H1 (cell line): Measurements from ENCODE around the gene ZNF681. TPM values are rescaled to one million over a fixed set of nuclear protein-coding genes. Genes with fewer than 3 reads are reported as not detected.

Experiments
- CTCF ChIA-PET: fragments of 300-600 bp; sonication (Branson Sonifier 250); formaldehyde crosslinking; loops from one replicate; lab custom pipeline; 2021; ENCODE audit not compliant: partially characterized antibody; lab: Charles Lee
- POLR2A ChIA-PET: fragments of 300-600 bp; sonication (Branson Sonifier 250); formaldehyde crosslinking; loops from one replicate; lab custom pipeline; 2021; ENCODE audit warnings: inconsistent platforms; ENCODE audit not compliant: partially characterized antibody; lab: Charles Lee
- DNase-seq, 2 experiments: peaks; one replicate each; pipeline versions ENCODE4 v3.0.0 to v3.0.0-alpha.2; 2010 to 2022; ENCODE audit warnings: low spot score in 2 of 2, low read depth in 1 of 2, mixed read lengths in 1 of 2
- FAIRE-seq: peaks from 2 replicates; lab custom pipeline; 2011; peaks lifted over from hg19 to GRCh38; lab: Jason Lieb, UNC
- H2AFZ ChIP-seq: 2 replicates; pipeline ENCODE4 v1.8.1; 2012; ENCODE audit warnings: low read length, inconsistent platforms
- H2AK5ac ChIP-seq: 2 replicates; pipeline ENCODE4 v1.6.1; 2013; ENCODE audit warnings: low read depth, low read length
- H2BK120ac ChIP-seq: replicated peaks from 2 replicates; pipeline ENCODE3; 2013; ENCODE audit warnings: low read depth, low read length, inconsistent platforms
- H2BK12ac ChIP-seq: 2 replicates; pipeline ENCODE4 v1.6.1; 2013; ENCODE audit warnings: low read depth, low read length
- H2BK15ac ChIP-seq: 2 replicates; pipeline ENCODE4 v1.6.1; 2013; ENCODE audit warnings: low read length
- H2BK20ac ChIP-seq: 2 replicates; pipeline ENCODE4 v1.6.1; 2013; ENCODE audit warnings: low read length
- H2BK5ac ChIP-seq: 2 replicates; pipeline ENCODE4 v1.6.1; 2013; ENCODE audit warnings: low read depth, low read length
- H3K14ac ChIP-seq: 2 replicates; pipeline ENCODE4 v1.6.1; 2013; ENCODE audit warnings: inconsistent platforms; ENCODE audit not compliant: insufficient read length
- H3K18ac ChIP-seq: 2 replicates; pipeline ENCODE4 v1.6.1; 2013; ENCODE audit warnings: low read length; ENCODE audit errors: extremely low read depth
- H3K23ac ChIP-seq: 2 replicates; pipeline ENCODE4 v1.6.1; 2013; ENCODE audit warnings: inconsistent platforms; ENCODE audit not compliant: insufficient read length
- H3K23me2 ChIP-seq: 2 replicates; pipeline ENCODE4 v1.6.1; 2013; ENCODE audit warnings: low read depth, low read length
- H3K27ac ChIP-seq: 2 replicates; pipeline ENCODE4 v1.6.1; 2011; ENCODE audit warnings: low read depth, low read length, inconsistent platforms
- H3K27me3 ChIP-seq, 4 experiments: replicated peaks in 1 of 4; 1 replicate in 1 of 4; 2 replicates in 3 of 4; pipeline versions ENCODE4 v1.6.1 to v1.8.1; 2011 to 2013; ENCODE audit warnings: low read length in 3 of 4, mild to moderate bottlenecking in 3 of 4, inconsistent platforms in 2 of 4, mixed read lengths in 2 of 4, moderate library complexity in 1 of 4; ENCODE audit not compliant: control insufficient read depth in 3 of 4, insufficient read depth in 3 of 4; ENCODE audit errors: extremely low read depth in 1 of 4
- H3K36me3 ChIP-seq, 4 experiments: 2 replicates each; pipeline versions ENCODE4 v1.6.1 to v1.8.1; 2011 to 2013; ENCODE audit warnings: mild to moderate bottlenecking in 4 of 4, low read length in 3 of 4, moderate library complexity in 2 of 4, control low read depth in 1 of 4, inconsistent platforms in 1 of 4; ENCODE audit not compliant: insufficient read depth in 4 of 4, control insufficient read depth in 2 of 4
- H3K4ac ChIP-seq: replicated peaks from 2 replicates; pipeline ENCODE3; 2013; ENCODE audit warnings: low read length, low read depth, mixed read lengths, inconsistent platforms; ENCODE audit not compliant: insufficient read length
- H3K4me1 ChIP-seq, 4 experiments: replicated peaks in 1 of 4; 1 replicate in 1 of 4; 2 replicates in 3 of 4; pipeline versions ENCODE4 v1.6.1 to v1.8.1; 2011 to 2013; ENCODE audit warnings: low read length in 3 of 4, inconsistent platforms in 2 of 4, mixed read lengths in 1 of 4; ENCODE audit not compliant: insufficient read depth in 4 of 4, control insufficient read depth in 3 of 4
- H3K4me2 ChIP-seq, 2 experiments: 2 replicates each; pipeline versions ENCODE4 v1.6.1 to v1.8.1; 2011 to 2013; ENCODE audit warnings: low read depth in 2 of 2, low read length in 2 of 2, control low read depth in 1 of 2, inconsistent platforms in 1 of 2, mild to moderate bottlenecking in 1 of 2; ENCODE audit not compliant: insufficient read depth in 1 of 2
- H3K4me3 ChIP-seq, 4 experiments: fragments of 200-600, 300-600 bp in 1 of 4; sonication (generic), shearing (Covaris generic), sonication (Bioruptor Twin) in 1 of 4; 2 replicates each; pipeline versions ENCODE4 v1.5.1 to v1.8.1; 2011 to 2016; ENCODE audit warnings: low read length in 4 of 4, low read depth in 3 of 4, control low read depth in 2 of 4, inconsistent platforms in 2 of 4, mild to moderate bottlenecking in 2 of 4, mixed read lengths in 1 of 4, moderate library complexity in 1 of 4; ENCODE audit not compliant: insufficient read depth in 2 of 4; ENCODE audit errors: extremely low read depth in 1 of 4
- H3K56ac ChIP-seq: replicated peaks from 2 replicates; pipeline ENCODE3; 2013; ENCODE audit warnings: low read depth, mild to moderate bottlenecking, mixed read lengths, low read length, inconsistent platforms; ENCODE audit not compliant: insufficient read length
- H3K79me1 ChIP-seq: 2 replicates; pipeline ENCODE4 v1.6.1; 2013; ENCODE audit warnings: low read depth, low read length, control low read depth
- H3K79me2 ChIP-seq, 2 experiments: 2 replicates each; pipeline versions ENCODE4 v1.6.1 to v1.8.1; 2012 to 2013; ENCODE audit warnings: low read length in 2 of 2, mild to moderate bottlenecking in 2 of 2, inconsistent platforms in 1 of 2; ENCODE audit not compliant: insufficient read depth in 2 of 2, control insufficient read depth in 1 of 2
- H3K9ac ChIP-seq, 4 experiments: replicated peaks in 1 of 4; 1 replicate in 1 of 4; 2 replicates in 3 of 4; pipeline versions ENCODE4 v1.6.1 to v1.8.1; 2011 to 2013; ENCODE audit warnings: low read depth in 3 of 4, low read length in 3 of 4, control low read depth in 2 of 4, mild to moderate bottlenecking in 2 of 4, moderate library complexity in 2 of 4, inconsistent platforms in 1 of 4; ENCODE audit errors: extremely low read depth in 1 of 4
- H3K9me3 ChIP-seq, 2 experiments: 2 replicates each; pipeline versions ENCODE4 v1.6.1 to v1.8.1; 2012 to 2013; ENCODE audit warnings: mild to moderate bottlenecking in 2 of 2, moderate library complexity in 2 of 2, control low read depth in 1 of 2, inconsistent platforms in 1 of 2, low read depth in 1 of 2, low read length in 1 of 2, mixed read lengths in 1 of 2; ENCODE audit not compliant: insufficient read depth in 2 of 2
- H4K20me1 ChIP-seq, 2 experiments: replicated peaks in 1 of 2; 2 replicates each; pipeline versions ENCODE3 to v1.8.1; 2011 to 2013; ENCODE audit warnings: inconsistent platforms in 2 of 2, low read length in 2 of 2, mild to moderate bottlenecking in 1 of 2; ENCODE audit not compliant: insufficient read depth in 2 of 2, control insufficient read depth in 1 of 2
- H4K5ac ChIP-seq: 2 replicates; pipeline ENCODE4 v1.6.1; 2013; ENCODE audit warnings: low read length, low read depth, mixed read lengths, inconsistent platforms; ENCODE audit not compliant: insufficient read length
- H4K8ac ChIP-seq: 2 replicates; pipeline ENCODE4 v1.8.0; 2013; ENCODE audit warnings: mild to moderate bottlenecking, moderate library complexity, low read length, inconsistent platforms; ENCODE audit not compliant: insufficient read depth; ENCODE audit errors: extremely low read depth
- H4K91ac ChIP-seq: replicated peaks from 2 replicates; pipeline ENCODE3; 2013; ENCODE audit warnings: low read length, mixed read lengths, inconsistent platforms; ENCODE audit not compliant: insufficient read length
- ASH2L ChIP-seq: fragments of 200-600, 300-600 bp; sonication (generic); IDR thresholded peaks from one replicate; pipeline ENCODE4 v1.7.1; 2017; ENCODE audit warnings: low read length
- BACH1 ChIP-seq: IDR thresholded peaks from 2 replicates; pipeline ENCODE4 v1.6.1; 2012; ENCODE audit warnings: low read length, improper control_type of control experiment
- CBX5 ChIP-seq: fragments of 300-800, 300-1000 bp; sonication (generic); IDR thresholded peaks from 2 replicates; pipeline ENCODE4 v1.7.1; 2016; ENCODE audit warnings: antibody characterized with exemption, low read length, low read depth
- CREB1 ChIP-seq: IDR thresholded peaks from 2 replicates; pipeline ENCODE4 v1.6.1; 2012; ENCODE audit warnings: inconsistent platforms
- E2F6 ChIP-seq: IDR thresholded peaks from 2 replicates; pipeline ENCODE4 v1.6.1; 2012; ENCODE audit warnings: inconsistent platforms
- KDM4A ChIP-seq: IDR thresholded peaks from one replicate; pipeline ENCODE4 v1.7.1; 2012; ENCODE audit warnings: low read depth, mild to moderate bottlenecking, moderate library complexity, low read length, inconsistent platforms; ENCODE audit not compliant: severe bottlenecking
- MAFK ChIP-seq: IDR thresholded peaks from 2 replicates; pipeline ENCODE4 v1.6.1; 2012; ENCODE audit warnings: low read depth, mild to moderate bottlenecking, improper control_type of control experiment, low read length
- POU5F1 ChIP-seq: IDR thresholded peaks from 2 replicates; pipeline ENCODE4 v1.6.1; 2011; ENCODE audit warnings: low read depth, mild to moderate bottlenecking, low read length, moderate library complexity
- RXRA ChIP-seq: IDR thresholded peaks from 2 replicates; pipeline ENCODE4 v1.6.1; 2011; ENCODE audit warnings: low read depth, mild to moderate bottlenecking, low read length, moderate library complexity; ENCODE audit not compliant: insufficient read depth
- SRF ChIP-seq: IDR thresholded peaks from 2 replicates; pipeline ENCODE4 v1.6.1; 2011; ENCODE audit warnings: mild to moderate bottlenecking, low read depth, low read length, moderate library complexity
- TAF7 ChIP-seq: optimal IDR thresholded peaks from 2 replicates; pipeline ENCODE3; 2011; ENCODE audit warnings: low read depth, mild to moderate bottlenecking, inconsistent platforms, low read length, moderate library complexity, borderline replicate concordance
- WGBS, 2 experiments: shearing (Covaris generic) in 1 of 2; methylation state at CpG; one replicate each; pipeline versions ENCODE4 v1.1.6 to v1.1.7; 2013 to 2015; ENCODE audit warnings: low lambda C conversion rate in 2 of 2, mixed read lengths in 2 of 2, inconsistent platforms in 1 of 2, low coverage in 1 of 2, missing lambda C conversion rate in 1 of 2; ENCODE audit not compliant: insufficient replicate concordance in 2 of 2, insufficient coverage in 1 of 2, insufficient read length in 1 of 2; ENCODE audit errors: extremely low coverage in 1 of 2, missing lambda C conversion rate in 1 of 2; 5-methylcytosine and 5-hydroxymethylcytosine counted together
- polyA plus RNA-seq, 7 experiments: library from polyadenylated mRNA; depleted of rRNA in 3 of 7; stranded (reverse) in 5 of 7; unstranded in 2 of 7; fragments of >200 nt in 5 of 7; fragments of 200-250 nt in 2 of 7; gene quantifications; 1 replicate in 5 of 7; 2 replicates in 1 of 7; 4 replicates in 1 of 7; pipeline versions ENCODE4 v1.2.1 to v1.2.3, GENCODE V29; 2011 to 2013; ENCODE audit warnings: missing spikeins in 2 of 7, mixed read lengths in 2 of 7
- total RNA-seq: library from RNA; stranded (reverse); fragmentation: NEBNext Ultra II Directional; extraction: Animal tissue kit (Norgen Biotek cat#: 25700); gene quantifications from 2 replicates; pipeline ENCODE4 v1.2.1, GENCODE V29; 2021

The ZNF681 gene
- total and polyA plus RNA-seq, 2 of the 8 experiments (the other 6 are each of a cell fraction or from before 2014, with no cell fraction given) = 1.1 to 6.8 TPM

- Histone ChIP-seq H3K56ac (no peak overlapping the region), H3K9me3 (peaks cover 12 to 43% of the 10 kb centered on the region in 2 experiments; a peak in 3 of 4 replicates), H3K4me2 (no peak overlapping the region), H3K14ac (no peak overlapping the region), H2BK5ac (no peak overlapping the region), H3K27ac (no peak overlapping the region), H4K20me1 (peaks cover 0 to 14% of the 10 kb centered on the region in 2 experiments), H2BK15ac (no peak overlapping the region), H3K4ac (no peak overlapping the region), H3K79me1 (peaks cover 12% of the 10 kb centered on the region; the same call in 1 of the 2 replicates), H3K4me3 (no peak overlapping the region), H3K27me3 (no peaks in the 10 kb centered on the region), H2AK5ac (no peak overlapping the region), H4K91ac (no peak overlapping the region), H4K8ac (no peak overlapping the region), H3K23ac (no peak overlapping the region), H3K23me2 (no peaks in the 10 kb centered on the region), H2BK12ac (no peak overlapping the region), H3K18ac (no peak overlapping the region), H3K9ac (no peak overlapping the region), H4K5ac (no peak overlapping the region), H2BK20ac (no peak overlapping the region), H3K36me3 (peaks cover 2 to 40% (median 10%) of the 10 kb centered on the region in 4 experiments; a peak in 6 of 8 replicates), H3K79me2 (peaks cover 6 to 49% of the 10 kb centered on the region in 2 experiments; a peak in 3 of 4 replicates), H2BK120ac (no peak overlapping the region), H3K4me1 (no peaks in the 10 kb centered on the region), H2AFZ (no peak overlapping the region)
- 82% methylated on average over 4 of the region's 4 CpGs; no CpG with 5 or more reads in 1 of the 2 experiments for WGBS, 2 experiments
- FAIRE-seq = no peak
- peak in 1 of 2 experiments; percentile 20 for DNase-seq
- CTCF ChIA-PET = no interaction called here
- POLR2A ChIA-PET = interaction anchor here (1.4 kb wide), 1 partner anchor 22 kb away, joined by 4 read pairs; no protein-coding TSS in a partner anchor
- no peak for TF ChIP-seq SRF
- no peak for TF ChIP-seq CBX5
- no peak for TF ChIP-seq E2F6
- TF ChIP-seq TAF7 = no peak
- no peak for TF ChIP-seq POU5F1
- TF ChIP-seq MAFK = no peak
- TF ChIP-seq KDM4A = no peak
- TF ChIP-seq BACH1 = no peak
- TF ChIP-seq RXRA = no peak
- no peak for TF ChIP-seq ASH2L
- TF ChIP-seq CREB1 = no peak
Observed at GRCh38 chr19:23788411-23788810, 29.7 kb upstream of the ZNF681 start.
